ENCODE results near the gene KCNJ6. TPM values are rescaled to one million over a fixed set of nuclear protein-coding genes. Genes with fewer than 3 reads are reported as not detected.

The KCNJ6 gene
- total and polyA plus RNA-seq, 2 of the 8 experiments (the other 6 are each of a cell fraction or from before 2014, with no cell fraction given): 0.51 to 1.2 TPM

DNA sequence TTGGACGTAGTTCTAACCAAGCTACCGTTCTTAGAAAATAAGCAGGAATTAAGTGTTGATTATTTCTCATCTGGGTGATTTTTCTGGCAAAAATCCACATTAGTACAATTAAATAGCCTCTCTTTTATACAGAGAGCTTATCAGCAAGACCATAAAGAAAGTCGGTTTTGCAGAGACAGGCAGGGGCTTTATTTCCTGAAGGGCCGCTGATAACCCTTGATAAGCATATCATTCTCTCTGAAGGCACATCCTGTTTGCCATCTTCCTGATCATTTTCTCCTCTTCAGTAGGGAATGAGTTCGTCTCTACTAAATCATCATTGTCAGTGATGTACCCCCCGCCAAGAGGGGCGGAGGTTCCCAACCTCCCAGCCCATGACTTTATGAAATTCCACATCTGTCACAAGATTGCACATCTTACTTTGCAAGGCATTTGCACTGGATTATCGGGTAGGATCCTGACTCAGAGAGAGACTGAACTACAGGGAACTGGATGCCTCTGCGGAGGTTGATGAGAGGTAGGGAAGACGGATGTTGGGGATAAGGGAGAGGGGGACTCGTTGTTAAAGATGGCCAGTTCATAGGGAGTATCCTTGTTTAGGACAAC is 115.7 kb downstream of the KCNJ6 start (continued):
- TF ChIP-seq NANOG (IDR thresholded peaks at IDR 0.05; ENCODE audit: insufficient read depth, low read depth, low read length, poor library complexity, severe bottlenecking): no peak
